HepG2 (cell line): Measurements from ENCODE around the gene RGS10.

ENCODE experiments used
- ATAD3A ChIP-seq: sonication (generic); formaldehyde crosslinking; IDR thresholded peaks from 2 replicates; pipeline ENCODE4 v1.4.0; 2020; ENCODE audit warnings: missing genetic modification reagents
- CCAR2 ChIP-seq: fragments of 200-400 bp; formaldehyde crosslinking; optimal IDR thresholded peaks from 2 replicates; pipeline ENCODE3; 2018; ENCODE audit warnings: low read depth, mild to moderate bottlenecking, low read length, moderate library complexity
- CTCF ChIP-seq: sonication (generic); formaldehyde crosslinking; IDR thresholded peaks from 2 replicates; pipeline ENCODE4 v1.5.0; 2020; ENCODE audit warnings: mild to moderate bottlenecking, missing genetic modification reagents, moderate library complexity
- ETS1 ChIP-seq: sonication (generic); formaldehyde crosslinking; IDR thresholded peaks from 2 replicates; pipeline ENCODE4 v1.4.0; 2020; ENCODE audit warnings: missing genetic modification reagents
- FOXM1 ChIP-seq: sonication (generic); formaldehyde crosslinking; IDR thresholded peaks from 2 replicates; pipeline ENCODE4 v1.5.0; 2020; ENCODE audit warnings: missing genetic modification reagents
- POLR2A ChIP-seq, 2 experiments: IDR thresholded peaks; 2 replicates each; pipeline ENCODE4 v1.6.1; 2011; ENCODE audit warnings: low read depth in 2 of 2, low read length in 2 of 2, mild to moderate bottlenecking in 1 of 2, moderate library complexity in 1 of 2; ENCODE audit not compliant: insufficient read depth in 1 of 2
- POLR2AphosphoS5 ChIP-seq: IDR thresholded peaks from 2 replicates; pipeline ENCODE4 v1.6.1; 2012; ENCODE audit warnings: low read depth, low read length
- RFX5 ChIP-seq: IDR thresholded peaks from 2 replicates; pipeline ENCODE4 v1.6.1; 2011; ENCODE audit warnings: low read depth, low read length, improper control_type of control experiment
- SUZ12 ChIP-seq: fragments of 150-350 bp; IDR thresholded peaks from 2 replicates; pipeline ENCODE4 v1.6.1; 2014; ENCODE audit warnings: low read depth, low read length
- ZBTB21 ChIP-seq: sonication (generic); formaldehyde crosslinking; IDR thresholded peaks from 2 replicates; pipeline ENCODE4 v1.4.0; 2020; ENCODE audit warnings: missing genetic modification reagents
- ZNF724P ChIP-seq: sonication (generic); formaldehyde crosslinking; IDR thresholded peaks from 2 replicates; pipeline ENCODE4 v1.8.0; 2022; ENCODE audit warnings: missing genetic modification reagents, borderline replicate concordance

- TF ChIP-seq CTCF = no peak
- TF ChIP-seq FOXM1 = no peak
- TF ChIP-seq ZBTB21 = no peak
- TF ChIP-seq RFX5 = no peak
- no peak for TF ChIP-seq CCAR2
- TF ChIP-seq POLR2A (IDR thresholded peaks at IDR 0.05; ENCODE audit: insufficient read depth in 1 of 2, low read depth in 2 of 2, low read length in 2 of 2) = no peak
- TF ChIP-seq ETS1 (CRISPR knock-in tag) = no peak
- TF ChIP-seq SUZ12 = no peak
- no peak for TF ChIP-seq ATAD3A (CRISPR knock-in tag)
- TF ChIP-seq POLR2AphosphoS5 = no peak
- TF ChIP-seq ZNF724P = no peak
Observed at GRCh38 chr10:119517235-119518141, 25.0 kb downstream of the RGS10 start.
